Loucy (cell line): ENCODE data around the gene DSCAM.

Experiments
- H2AFZ ChIP-seq: fragments of 200-600 bp; sonication (generic); 2 replicates; pipeline ENCODE4 v1.6.0; 2016; ENCODE audit warnings: antibody characterized with exemption, mild to moderate bottlenecking, low read length, moderate library complexity
- H3F3A ChIP-seq: fragments of 200-600 bp; 2 replicates; pipeline ENCODE4 v1.6.0; 2016; ENCODE audit warnings: antibody characterized with exemption, low read depth, mild to moderate bottlenecking
- H3K27me3 ChIP-seq: fragments of 200-600 bp; sonication (generic); 2 replicates; pipeline ENCODE4 v1.6.1; 2014; ENCODE audit warnings: low read length, mild to moderate bottlenecking; ENCODE audit not compliant: insufficient read depth, poor library complexity, severe bottlenecking
- H3K36me3 ChIP-seq: fragments of 200-600 bp; sonication (generic); 2 replicates; pipeline ENCODE4 v1.6.1; 2016; ENCODE audit warnings: low read length; ENCODE audit not compliant: insufficient read depth
- H3K4me1 ChIP-seq: fragments of 200-600 bp; sonication (generic); 2 replicates; pipeline ENCODE4 v1.5.1; 2014; ENCODE audit warnings: low read length, mild to moderate bottlenecking; ENCODE audit not compliant: insufficient read depth, poor library complexity, severe bottlenecking
- H3K4me2 ChIP-seq: fragments of 200-600 bp; sonication (generic); 2 replicates; pipeline ENCODE4 v1.6.0; 2014; ENCODE audit warnings: antibody characterized with exemption, low read length, low read depth, mild to moderate bottlenecking; ENCODE audit not compliant: poor library complexity, severe bottlenecking
- H3K4me3 ChIP-seq: fragments of 200-600 bp; sonication (generic); 2 replicates; pipeline ENCODE4 v1.5.1; 2014; ENCODE audit warnings: low read length, mild to moderate bottlenecking, mixed read lengths; ENCODE audit not compliant: poor library complexity, severe bottlenecking
- H3K79me2 ChIP-seq: fragments of 200-600 bp; sonication (generic); 2 replicates; pipeline ENCODE4 v1.6.1; 2014; ENCODE audit warnings: low read length; ENCODE audit not compliant: insufficient read depth
- H3K9ac ChIP-seq: fragments of 200-600 bp; sonication (generic); 2 replicates; pipeline ENCODE4 v1.6.0; 2014; ENCODE audit warnings: mild to moderate bottlenecking, low read depth, low read length, moderate library complexity; ENCODE audit not compliant: poor library complexity, severe bottlenecking
- H3K9me2 ChIP-seq: fragments of 200-600 bp; sonication (generic); replicated peaks from 2 replicates; pipeline ENCODE4 v1.6.1; 2016; ENCODE audit warnings: low read depth, low read length, mixed read lengths
- H3K9me3 ChIP-seq: fragments of 200-600 bp; sonication (generic); 2 replicates; pipeline ENCODE4 v1.6.1; 2014; ENCODE audit warnings: mild to moderate bottlenecking, antibody characterized with exemption, low read length, low read depth; ENCODE audit not compliant: insufficient read depth
- H4K20me1 ChIP-seq: fragments of 200-600 bp; sonication (generic); 2 replicates; pipeline ENCODE4 v1.6.0; 2014; ENCODE audit warnings: antibody characterized with exemption, low read length, mild to moderate bottlenecking; ENCODE audit not compliant: insufficient read depth, poor library complexity, severe bottlenecking
- CTCF ChIP-seq: fragments of 200-600 bp; sonication (generic); conservative IDR thresholded peaks from 2 replicates; pipeline ENCODE4 v1.5.1; 2014; ENCODE audit warnings: mild to moderate bottlenecking, antibody characterized with exemption, low read length
- EZH2phosphoT487 ChIP-seq: fragments of 200-600 bp; IDR thresholded peaks from 2 replicates; pipeline ENCODE4 v1.6.1; 2018; ENCODE audit warnings: antibody characterized with exemption, mild to moderate bottlenecking, moderate library complexity, borderline replicate concordance

Gene DSCAM

DNA sequence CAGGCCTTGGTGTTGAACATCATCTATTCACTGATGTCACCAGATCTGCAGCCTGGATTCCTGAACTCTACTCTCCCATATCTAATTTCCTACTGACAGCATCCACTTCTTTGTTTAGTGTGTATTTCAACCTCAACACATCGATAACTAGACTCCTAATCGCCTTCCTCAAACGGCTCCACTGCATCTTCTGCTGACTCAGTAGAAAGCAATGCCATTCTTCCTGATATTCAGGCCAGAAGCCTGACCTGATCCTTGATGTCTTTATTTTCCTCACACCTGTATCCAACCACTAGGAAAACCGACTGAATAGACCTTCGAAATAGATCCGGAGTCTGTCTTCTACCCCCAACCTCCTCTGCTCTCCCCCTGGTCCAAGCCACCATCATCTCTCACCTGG, 512.8 kb downstream of the DSCAM start:
- no peak overlapping the region for H3K9ac ChIP-seq
- no peak for TF ChIP-seq EZH2phosphoT487
- TF ChIP-seq CTCF: no peak

GRCh38 chr21:40333731-40334130, 513.2 kb downstream of the DSCAM start:
- Histone ChIP-seq H3K9me3 (no peaks in the 10 kb centered on the region; the same call in 1 of the 2 replicates), H2AFZ (no peak overlapping the region), H3K9ac (no peak overlapping the region), H3K27me3 (no peaks in the 10 kb centered on the region), H3K4me2 (no peak overlapping the region), H3K79me2 (no peaks in the 10 kb centered on the region), H3K9me2 (no peaks in the 10 kb centered on the region), H3K4me1 (no peaks in the 10 kb centered on the region), H3K4me3 (no peak overlapping the region), H4K20me1 (no peaks in the 10 kb centered on the region), H3F3A (no peaks in the 10 kb centered on the region), H3K36me3 (no peaks in the 10 kb centered on the region)
- TF ChIP-seq EZH2phosphoT487: no peak
- no peak for TF ChIP-seq CTCF

More for the DNA sequence above, 512.8 kb downstream of the DSCAM start:
- H3K4me2 ChIP-seq: no peak overlapping the region
- H3K4me3 ChIP-seq: no peak overlapping the region
- H4K20me1 ChIP-seq: no peaks in the 10 kb centered on the region
- H3K27me3 ChIP-seq: no peaks in the 10 kb centered on the region
- no peak overlapping the region for H2AFZ ChIP-seq
- no peaks in the 10 kb centered on the region for H3K9me2 ChIP-seq
- H3K79me2 ChIP-seq: no peaks in the 10 kb centered on the region
- no peaks in the 10 kb centered on the region for H3K4me1 ChIP-seq
- no peaks in the 10 kb centered on the region for H3F3A ChIP-seq
- H3K36me3 ChIP-seq: no peaks in the 10 kb centered on the region
- H3K9me3 ChIP-seq: no peaks in the 10 kb centered on the region; the same call in 1 of the 2 replicates

GRCh38 chr21:40331804-40332203, 515.2 kb downstream of the DSCAM start:
- Histone ChIP-seq H3K4me3 (no peak overlapping the region), H3K9me3 (no peaks in the 10 kb centered on the region; the same call in 1 of the 2 replicates), H3K79me2 (no peaks in the 10 kb centered on the region), H3K36me3 (no peaks in the 10 kb centered on the region), H3K4me2 (no peak overlapping the region), H3K27me3 (no peaks in the 10 kb centered on the region), H3K4me1 (no peaks in the 10 kb centered on the region), H3K9me2 (no peaks in the 10 kb centered on the region), H2AFZ (no peak overlapping the region), H3F3A (no peaks in the 10 kb centered on the region), H3K9ac (no peak overlapping the region), H4K20me1 (no peaks in the 10 kb centered on the region)
- TF ChIP-seq EZH2phosphoT487 (no peak), CTCF (no peak)
